ENCODE measurements around the gene EHMT1. TPM values are rescaled to one million over a fixed set of nuclear protein-coding genes. Genes with fewer than 3 reads are reported as not detected.

Gene EHMT1
- total RNA-seq, 2 experiments from 2014 or later: 145 to 295 TPM

DNA sequence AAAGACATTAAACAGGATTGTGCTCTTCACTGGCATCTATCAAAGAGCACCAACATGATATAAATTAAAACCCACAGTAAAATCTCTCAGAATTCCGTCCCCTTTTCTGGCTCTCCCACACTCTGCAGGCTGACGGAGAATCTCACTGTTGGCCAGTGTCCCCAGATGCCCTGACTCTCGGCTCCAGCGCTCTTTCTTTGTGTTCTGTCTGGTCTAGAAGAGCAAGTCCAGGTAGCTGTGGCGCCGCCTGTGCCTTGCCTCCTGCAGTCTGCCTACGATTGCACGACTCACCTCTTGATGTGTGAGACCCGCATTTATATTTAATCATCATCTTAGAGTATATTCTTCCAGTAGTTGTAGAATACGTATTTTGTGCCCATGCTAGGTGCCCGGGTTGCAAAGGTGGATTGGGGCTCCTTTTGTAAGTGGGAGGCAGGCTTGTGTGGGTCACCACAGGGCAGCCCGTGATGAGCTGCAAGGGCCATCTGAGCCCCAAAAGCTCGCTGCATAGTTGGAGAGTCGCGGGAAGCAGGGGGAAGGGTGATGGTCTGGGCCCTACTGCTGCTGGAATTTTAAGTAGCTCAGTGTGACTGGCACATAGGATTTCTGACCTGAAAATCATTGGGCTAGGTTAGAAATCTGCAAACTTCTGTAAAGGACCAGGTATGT, 55.6 kb downstream of the EHMT1 start:
- Histone ChIP-seq H3K9me2 (ENCODE audit: insufficient read depth, low read length) (no peaks in the 10 kb centered on the region), H3K4me2 (ENCODE audit: low read length) (peak overlapping the region; percentile 81), H3K4me3 (ENCODE audit: low read depth, low read length, poor library complexity, severe bottlenecking) (peak overlapping the region; percentile 48), H3K9me3 (ENCODE audit: low read length) (no peaks in the 10 kb centered on the region), H3K79me2 (ENCODE audit: insufficient read depth, low read depth, low read length) (peaks cover 84% of the 10 kb centered on the region), H3K36me3 (ENCODE audit: insufficient read depth, low read length) (peaks cover 24% of the 10 kb centered on the region; the same call in 1 of the 2 replicates), H2AFZ (ENCODE audit: low read length) (no peak overlapping the region), H3K27ac (ENCODE audit: low read depth, low read length, poor library complexity, severe bottlenecking) (peak overlapping the region; percentile 95), H4K20me1 (ENCODE audit: insufficient read depth, low read length) (no peaks in the 10 kb centered on the region), H3K4me1 (ENCODE audit: insufficient read depth, low read length, poor library complexity, severe bottlenecking) (peaks cover 94% of the 10 kb centered on the region)
- DNase-seq (ENCODE audit: low spot score): no peak
- ChIA-PET POLR2A (interaction anchor here (1.7 to 2.6 kb wide), 2 partner anchors 10 to 33 kb away, joined by 10 to 12 read pairs; no protein-coding TSS in a partner anchor), CTCF (ENCODE audit: unreplicated experiment) (interaction anchor here (0.8 to 1.3 kb wide), 2 partner anchors 9 to 21 kb away, joined by 3 to 4 read pairs; no protein-coding TSS in a partner anchor)
- no TSS peak for BruUV-seq (replicated peaks)
- intact Hi-C loops (cut with micrococcal nuclease; ENCODE audit: unreplicated experiment): loop anchor here (5.0 to 10.0 kb wide), 2 partner anchors 97 to 100 kb away; partner anchors contain the start of gene DPH7
- TF ChIP-seq EZH2phosphoT487 (IDR thresholded peaks at IDR 0.05; ENCODE audit: borderline replicate concordance, low read depth, low read length) (no peak), CTCF (conservative IDR thresholded peaks at IDR 0.05; ENCODE audit: low read length) (peak; percentile 31; the same call in 1 of the 2 replicates)

DNA sequence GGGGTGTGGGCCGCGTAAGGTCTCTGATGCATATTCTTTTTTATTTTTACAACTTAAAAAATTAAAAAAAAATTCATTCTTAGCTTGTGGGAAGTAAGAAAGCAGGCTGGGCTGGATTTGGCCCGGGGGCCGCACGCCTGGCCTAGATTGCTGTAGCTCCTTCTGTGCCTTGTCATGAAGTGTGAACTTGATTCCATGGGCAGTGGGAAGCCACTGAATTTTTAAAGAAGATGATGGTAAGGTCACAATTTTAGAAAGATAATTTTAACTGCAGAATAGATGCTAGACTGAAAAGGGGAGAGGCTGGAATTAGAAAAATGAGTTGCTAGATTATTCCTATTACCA, 56.1 kb downstream of the EHMT1 start:
- CTCF ChIA-PET (ENCODE audit: unreplicated experiment): interaction anchor here (0.8 to 1.3 kb wide), 2 partner anchors 8 to 20 kb away, joined by 3 to 4 read pairs; no protein-coding TSS in a partner anchor
- no peak for DNase-seq (ENCODE audit: low spot score)

More for the DNA sequence above, 56.1 kb downstream of the EHMT1 start:
- H3K4me3 ChIP-seq (ENCODE audit: low read depth, low read length, poor library complexity, severe bottlenecking): no peak overlapping the region
- H3K9me3 ChIP-seq (ENCODE audit: low read length): no peaks in the 10 kb centered on the region
- peak overlapping the region; percentile 81 for H3K4me2 ChIP-seq (ENCODE audit: low read length)
- no peak overlapping the region for H2AFZ ChIP-seq (ENCODE audit: low read length)
- H3K79me2 ChIP-seq (ENCODE audit: insufficient read depth, low read depth, low read length): peaks cover 84% of the 10 kb centered on the region
- peaks cover 94% of the 10 kb centered on the region for H3K4me1 ChIP-seq (ENCODE audit: insufficient read depth, low read length, poor library complexity, severe bottlenecking)
- no peaks in the 10 kb centered on the region for H3K9me2 ChIP-seq (ENCODE audit: insufficient read depth, low read length)
- H4K20me1 ChIP-seq (ENCODE audit: insufficient read depth, low read length): no peaks in the 10 kb centered on the region
- H3K36me3 ChIP-seq (ENCODE audit: insufficient read depth, low read length): peaks cover 22% of the 10 kb centered on the region
- BruUV-seq (replicated peaks): no TSS peak
- peak overlapping the region; percentile 95 for H3K27ac ChIP-seq (ENCODE audit: low read depth, low read length, poor library complexity, severe bottlenecking)
- intact Hi-C loops (cut with micrococcal nuclease; ENCODE audit: unreplicated experiment): loop anchor here (5.0 to 10.0 kb wide), 2 partner anchors 98 to 100 kb away; partner anchors contain the start of gene DPH7
- TF ChIP-seq EZH2phosphoT487 (IDR thresholded peaks at IDR 0.05; ENCODE audit: borderline replicate concordance, low read depth, low read length): no peak
- TF ChIP-seq CTCF (conservative IDR thresholded peaks at IDR 0.05; ENCODE audit: low read length): no peak
- POLR2A ChIA-PET: interaction anchor here (1.7 to 2.6 kb wide), 2 partner anchors 10 to 33 kb away, joined by 10 to 12 read pairs; no protein-coding TSS in a partner anchor
